Measurements from ENCODE around the gene TUFT1. TPM values are rescaled to one million over a fixed set of nuclear protein-coding genes. Genes with fewer than 3 reads are reported as not detected.

The TUFT1 gene
- total and polyA plus RNA-seq, 2 of the 13 experiments (the other 11 are each of a cell fraction or from before 2014, with no cell fraction given) = 6.4 to 7.3 TPM

GRCh38 chr1:151510614-151510956 lies 29.5 kb upstream of the TUFT1 start:
- 3% methylated on average over 10 of the region's 10 CpGs for WGBS (ENCODE audit: low lambda C conversion rate)
- no peak for TF ChIP-seq TBP (CRISPR knock-in tag; IDR thresholded peaks at IDR 0.05)
- TF ChIP-seq ZNF510 (CRISPR knock-in tag; IDR thresholded peaks at IDR 0.05; ENCODE audit: low read depth) = no peak
- TF ChIP-seq FOXP1 (IDR thresholded peaks at IDR 0.05) = no peak
- no peak for TF ChIP-seq FOXP1 (CRISPR knock-in tag; IDR thresholded peaks at IDR 0.05)
- TF ChIP-seq ZMYM4 (CRISPR knock-in tag; IDR thresholded peaks at IDR 0.05) = no peak
- TF ChIP-seq ZSCAN25 (CRISPR knock-in tag; IDR thresholded peaks at IDR 0.05) = no peak
- TF ChIP-seq, protein P1, sequence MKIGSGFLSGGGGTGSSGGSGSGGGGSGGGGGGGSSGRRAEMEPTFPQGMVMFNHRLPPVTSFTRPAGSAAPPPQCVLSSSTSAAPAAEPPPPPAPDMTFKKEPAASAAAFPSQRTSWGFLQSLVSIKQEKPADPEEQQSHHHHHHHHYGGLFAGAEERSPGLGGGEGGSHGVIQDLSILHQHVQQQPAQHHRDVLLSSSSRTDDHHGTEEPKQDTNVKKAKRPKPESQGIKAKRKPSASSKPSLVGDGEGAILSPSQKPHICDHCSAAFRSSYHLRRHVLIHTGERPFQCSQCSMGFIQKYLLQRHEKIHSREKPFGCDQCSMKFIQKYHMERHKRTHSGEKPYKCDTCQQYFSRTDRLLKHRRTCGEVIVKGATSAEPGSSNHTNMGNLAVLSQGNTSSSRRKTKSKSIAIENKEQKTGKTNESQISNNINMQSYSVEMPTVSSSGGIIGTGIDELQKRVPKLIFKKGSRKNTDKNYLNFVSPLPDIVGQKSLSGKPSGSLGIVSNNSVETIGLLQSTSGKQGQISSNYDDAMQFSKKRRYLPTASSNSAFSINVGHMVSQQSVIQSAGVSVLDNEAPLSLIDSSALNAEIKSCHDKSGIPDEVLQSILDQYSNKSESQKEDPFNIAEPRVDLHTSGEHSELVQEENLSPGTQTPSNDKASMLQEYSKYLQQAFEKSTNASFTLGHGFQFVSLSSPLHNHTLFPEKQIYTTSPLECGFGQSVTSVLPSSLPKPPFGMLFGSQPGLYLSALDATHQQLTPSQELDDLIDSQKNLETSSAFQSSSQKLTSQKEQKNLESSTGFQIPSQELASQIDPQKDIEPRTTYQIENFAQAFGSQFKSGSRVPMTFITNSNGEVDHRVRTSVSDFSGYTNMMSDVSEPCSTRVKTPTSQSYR (CRISPR knock-in tag; IDR thresholded peaks at IDR 0.05; ENCODE audit: borderline replicate concordance) = no peak
- TF ChIP-seq KAT8 (CRISPR knock-in tag; IDR thresholded peaks at IDR 0.05) = no peak
- TF ChIP-seq WIZ (CRISPR knock-in tag; IDR thresholded peaks at IDR 0.05) = no peak
- no peak for TF ChIP-seq ZNF660 (CRISPR knock-in tag; IDR thresholded peaks at IDR 0.05; ENCODE audit: borderline replicate concordance, low read depth)
- TF ChIP-seq, protein P2, sequence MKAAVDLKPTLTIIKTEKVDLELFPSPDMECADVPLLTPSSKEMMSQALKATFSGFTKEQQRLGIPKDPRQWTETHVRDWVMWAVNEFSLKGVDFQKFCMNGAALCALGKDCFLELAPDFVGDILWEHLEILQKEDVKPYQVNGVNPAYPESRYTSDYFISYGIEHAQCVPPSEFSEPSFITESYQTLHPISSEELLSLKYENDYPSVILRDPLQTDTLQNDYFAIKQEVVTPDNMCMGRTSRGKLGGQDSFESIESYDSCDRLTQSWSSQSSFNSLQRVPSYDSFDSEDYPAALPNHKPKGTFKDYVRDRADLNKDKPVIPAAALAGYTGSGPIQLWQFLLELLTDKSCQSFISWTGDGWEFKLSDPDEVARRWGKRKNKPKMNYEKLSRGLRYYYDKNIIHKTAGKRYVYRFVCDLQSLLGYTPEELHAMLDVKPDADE (CRISPR knock-in tag; IDR thresholded peaks at IDR 0.05) = no peak
- TF ChIP-seq, protein P3, sequence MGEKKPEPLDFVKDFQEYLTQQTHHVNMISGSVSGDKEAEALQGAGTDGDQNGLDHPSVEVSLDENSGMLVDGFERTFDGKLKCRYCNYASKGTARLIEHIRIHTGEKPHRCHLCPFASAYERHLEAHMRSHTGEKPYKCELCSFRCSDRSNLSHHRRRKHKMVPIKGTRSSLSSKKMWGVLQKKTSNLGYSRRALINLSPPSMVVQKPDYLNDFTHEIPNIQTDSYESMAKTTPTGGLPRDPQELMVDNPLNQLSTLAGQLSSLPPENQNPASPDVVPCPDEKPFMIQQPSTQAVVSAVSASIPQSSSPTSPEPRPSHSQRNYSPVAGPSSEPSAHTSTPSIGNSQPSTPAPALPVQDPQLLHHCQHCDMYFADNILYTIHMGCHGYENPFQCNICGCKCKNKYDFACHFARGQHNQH (CRISPR knock-in tag; IDR thresholded peaks at IDR 0.05) = no peak
- no peak for TF ChIP-seq KDM1A (CRISPR knock-in tag; IDR thresholded peaks at IDR 0.05)
- TF ChIP-seq SMARCE1 (IDR thresholded peaks at IDR 0.05; ENCODE audit: borderline replicate concordance) = no peak
- no peak for TF ChIP-seq PAF1 (CRISPR knock-in tag; IDR thresholded peaks at IDR 0.05)
- TF ChIP-seq NR2F1 (CRISPR knock-in tag; IDR thresholded peaks at IDR 0.05) = no peak
- no peak for TF ChIP-seq PAWR (CRISPR knock-in tag; IDR thresholded peaks at IDR 0.05; ENCODE audit: borderline replicate concordance)
- no peak for TF ChIP-seq RXRA (CRISPR knock-in tag; IDR thresholded peaks at IDR 0.05)
- TF ChIP-seq SRSF1 (optimal IDR thresholded peaks at IDR 0.05; ENCODE audit: low read depth, low read length) = no peak
- TF ChIP-seq ZSCAN20 (CRISPR knock-in tag; IDR thresholded peaks at IDR 0.05; ENCODE audit: borderline replicate concordance) = no peak
- no peak for TF ChIP-seq KDM3A (CRISPR knock-in tag; IDR thresholded peaks at IDR 0.05; ENCODE audit: low read depth)
- in situ Hi-C loops (cut with HindIII; ENCODE audit: extremely low pct_ligation_motif_present, low pct_unique_long_range_greater_than_20kb) (no loop called here), intact Hi-C loops (cut with micrococcal nuclease; ENCODE audit: unreplicated experiment) (no loop called here)
- Histone ChIP-seq H3K4me2 (ENCODE audit: low read depth, low read length) (peak overlapping the region; percentile 91), H4K20me1 (ENCODE audit: insufficient read depth, low read length) (no peaks in the 10 kb centered on the region), H3K27me3 (ENCODE audit: control insufficient read depth in 1 of 2, insufficient read depth in 2 of 2, low read length in 2 of 2) (peaks cover 0 to 16% of the 10 kb centered on the region in 2 experiments; a peak in 2 of 5 replicates), H3K4me1 (ENCODE audit: insufficient read depth, low read length) (peaks cover 61% of the 10 kb centered on the region), H3K9ac (ENCODE audit: insufficient read depth, low read depth, low read length) (0 out of 2 replicates have a peak overlapping the region, but pooled peaks have one; percentile 21), H3K4me3 (replicated peaks in 1 of 3; ENCODE audit: insufficient read depth in 1 of 3, low read depth in 2 of 3, low read length in 3 of 3) (peak overlapping the region; percentile 66 to 80 (median 71)), H2AFZ (ENCODE audit: low read length) (no peak overlapping the region), H3K79me2 (ENCODE audit: insufficient read depth, low read length) (no peaks in the 10 kb centered on the region), H3K27ac (ENCODE audit: extremely low read length, insufficient read depth, low read length) (no peak overlapping the region), H3K9me3 (ENCODE audit: low read length) (no peaks in the 10 kb centered on the region), H3K36me3 (replicated peaks in 1 of 2; ENCODE audit: control insufficient read depth in 1 of 2, insufficient read depth in 2 of 2, low read length in 2 of 2) (no peaks in the 10 kb centered on the region)
- POLR2A ChIA-PET = interaction anchor here (0.9 to 2.1 kb wide), 7 partner anchors 10 to 399 kb away, joined by 3 to 13 read pairs (median 5); partner anchors contain the start of genes POGZ, THEM4, TUFT1 and VPS72
- no peak for ATAC-seq
- CTCF ChIA-PET (ENCODE audit: low intra/inter-chr PET ratio, low total read pairs) = no interaction called here
- no peak for FAIRE-seq
- no TSS peak for BruUV-seq (replicated peaks)
- DNase-seq (ENCODE audit: low spot score) = no peak
